T-cell (primary cell): ENCODE measurements around the gene SLC17A5. TPM values are rescaled to one million over a fixed set of nuclear protein-coding genes. Genes with fewer than 3 reads are reported as not detected.

ENCODE experiments used
- ATAC-seq, 4 experiments: fragments of 200-7000 bp in 3 of 4; fragments of 150-1000 bp in 1 of 4; cut with Tn5 transposase; replicated peaks in 1 of 4; 1 replicate in 3 of 4; 2 replicates in 1 of 4; pipeline ENCODE4 v1.10.0; 2021; ENCODE audit warnings: moderate library complexity in 3 of 4, mild to moderate bottlenecking in 2 of 4, moderate number of reproducible peaks in 1 of 4
- CTCF ChIA-PET, 2 donors: fragments of 300-600 bp; sonication (Branson Sonifier 250); formaldehyde crosslinking; loops; one replicate each; lab custom pipeline; 2022; ENCODE audit warnings: antibody characterized with exemption in 2 of 2; lab: Charles Lee
- POLR2A ChIA-PET, 2 donors: fragments of 300-600 bp; sonication (Branson Sonifier 250); formaldehyde crosslinking; loops; one replicate each; lab custom pipeline; 2022; ENCODE audit warnings: antibody characterized with exemption in 2 of 2; lab: Charles Lee
- DNase-seq, 35 experiments: peaks; one replicate each; pipeline versions ENCODE4 v3.0.0 to v3.0.0-alpha.2; 2013 to 2023
- H3K27ac ChIP-seq: one replicate; pipeline ENCODE4 v1.5.1; 2013; ENCODE audit warnings: low read length
- H3K27me3 ChIP-seq, 2 experiments: replicated peaks in 1 of 2; 1 replicate in 1 of 2; 2 replicates in 1 of 2; pipeline versions ENCODE4 v1.6.1 to v1.7.0; 2013; ENCODE audit warnings: low read length in 1 of 2, mixed read lengths in 1 of 2; ENCODE audit not compliant: control insufficient read depth in 2 of 2, insufficient read depth in 2 of 2; ENCODE audit errors: extremely low read depth in 1 of 2
- H3K36me3 ChIP-seq, 2 donors: 1 replicate in 1 of 2; 2 replicates in 1 of 2; pipeline versions ENCODE4 v1.6.1 to v1.7.0; 2013; ENCODE audit warnings: low read length in 1 of 2; ENCODE audit not compliant: control insufficient read depth in 2 of 2, insufficient read depth in 1 of 2; ENCODE audit errors: extremely low read depth in 1 of 2
- H3K4me1 ChIP-seq, 2 experiments: 1 replicate in 1 of 2; 2 replicates in 1 of 2; pipeline versions ENCODE4 v1.6.1 to v1.7.0; 2013; ENCODE audit warnings: low read length in 2 of 2, mixed read lengths in 1 of 2; ENCODE audit not compliant: insufficient read depth in 2 of 2, control insufficient read depth in 1 of 2; ENCODE audit errors: extremely low read depth in 1 of 2
- H3K4me3 ChIP-seq, 2 donors: 1 replicate in 1 of 2; 2 replicates in 1 of 2; pipeline versions ENCODE4 v1.5.1 to v1.7.0; 2013; ENCODE audit warnings: mild to moderate bottlenecking in 2 of 2, low read length in 1 of 2, moderate library complexity in 1 of 2; ENCODE audit not compliant: control insufficient read depth in 1 of 2; ENCODE audit errors: extremely low read depth in 1 of 2
- H3K9me3 ChIP-seq: 2 replicates; pipeline ENCODE4 v1.7.0; 2013
- H3K27ac Mint-ChIP-seq, 2 donors: one replicate each; pipeline ENCODE4 v1.8.0; 2020 to 2021; ENCODE audit warnings: mild to moderate bottlenecking in 2 of 2, mixed read lengths in 2 of 2
- H3K27me3 Mint-ChIP-seq, 2 donors: one replicate each; pipeline ENCODE4 v1.8.0; 2021 to 2022; ENCODE audit warnings: mixed read lengths in 2 of 2
- H3K36me3 Mint-ChIP-seq: one replicate; pipeline ENCODE4 v1.8.0; 2021; ENCODE audit warnings: mixed read lengths
- H3K4me1 Mint-ChIP-seq, 3 donors: one replicate each; pipeline ENCODE4 v1.8.0; 2020 to 2022; ENCODE audit warnings: mixed read lengths in 3 of 3, mild to moderate bottlenecking in 1 of 3
- H3K4me3 Mint-ChIP-seq, 3 donors: one replicate each; pipeline ENCODE4 v1.8.0; 2020 to 2022; ENCODE audit warnings: mild to moderate bottlenecking in 3 of 3, mixed read lengths in 3 of 3, moderate library complexity in 3 of 3
- H3K9me3 Mint-ChIP-seq, 3 donors: one replicate each; pipeline ENCODE4 v1.8.0; 2020 to 2022; ENCODE audit warnings: mixed read lengths in 3 of 3
- WGBS: methylation state at CpG from one replicate; pipeline ENCODE4 v1.1.5; 2013; ENCODE audit warnings: missing lambda C conversion rate; ENCODE audit not compliant: insufficient coverage; 5-methylcytosine and 5-hydroxymethylcytosine counted together
- total RNA-seq, 35 experiments: library from RNA in 6 of 35; stranded (reverse) in 6 of 35; fragments of 120-200 nt in 1 of 35; gene quantifications; one replicate each; pipeline versions ENCODE4 v1.2.1 to v1.2.4 and lab custom pipeline; 2013 to 2026

SLC17A5 gene
- total RNA-seq, 5 donors from 2014 or later (not counting 1 experiment from before 2014, with no cell fraction given), result 6.4 to 15.0 (median 9.4) TPM

DNA sequence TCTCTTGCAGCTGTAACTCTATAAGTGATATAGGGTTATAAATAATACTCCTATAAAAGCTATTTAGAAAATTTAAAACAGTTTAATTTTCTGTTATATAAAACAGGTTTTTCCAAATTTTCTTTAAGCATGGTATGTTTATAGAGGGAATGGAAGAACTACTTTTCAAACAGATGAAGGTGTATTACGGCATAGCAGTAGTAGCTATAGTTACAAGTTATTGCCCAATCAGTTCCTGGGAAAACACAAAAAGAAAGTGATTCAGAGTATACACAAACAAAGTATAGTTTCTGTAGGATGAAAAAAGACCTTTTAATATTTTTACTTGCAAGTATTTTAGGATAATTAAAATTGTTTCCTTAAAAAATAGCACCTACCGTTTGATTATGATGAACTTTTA is 9.8 kb downstream of the SLC17A5 start:
- ChIA-PET POLR2A (interaction anchor here (0.6 to 0.7 kb wide), 2 partner anchors 23 to 64 kb away, joined by 3 read pairs; no protein-coding TSS in a partner anchor), CTCF (interaction anchor here (0.5 to 1.7 kb wide), 4 partner anchors 9 to 1908 kb away, joined by 3 to 12 read pairs (median 4); partner anchors contain the start of gene SLC17A5 (in 1 of the 2))
- Histone ChIP-seq H3K27ac (no peak overlapping the region), H3K4me1 (peaks cover 0 to 2% of the 10 kb centered on the region in 2 experiments), H3K4me3 (no peak overlapping the region), H3K27me3 (no peaks in the 10 kb centered on the region), H3K9me3 (no peaks in the 10 kb centered on the region), H3K36me3 (peaks cover 0 to 6% of the 10 kb centered on the region in 2 donors)
- Mint-ChIP-seq H3K36me3 (peaks cover 36% of the 10 kb centered on the region), H3K4me3 (no peak overlapping the region), H3K9me3 (no peaks in the 10 kb centered on the region), H3K27ac (no peak overlapping the region), H3K27me3 (no peaks in the 10 kb centered on the region), H3K4me1 (peaks cover 12 to 18% (median 14%) of the 10 kb centered on the region in 3 donors)
- DNase-seq (no peak), ATAC-seq (no peak)
- no CpG with 5 or more reads among the region's 2 CpGs for WGBS

DNA sequence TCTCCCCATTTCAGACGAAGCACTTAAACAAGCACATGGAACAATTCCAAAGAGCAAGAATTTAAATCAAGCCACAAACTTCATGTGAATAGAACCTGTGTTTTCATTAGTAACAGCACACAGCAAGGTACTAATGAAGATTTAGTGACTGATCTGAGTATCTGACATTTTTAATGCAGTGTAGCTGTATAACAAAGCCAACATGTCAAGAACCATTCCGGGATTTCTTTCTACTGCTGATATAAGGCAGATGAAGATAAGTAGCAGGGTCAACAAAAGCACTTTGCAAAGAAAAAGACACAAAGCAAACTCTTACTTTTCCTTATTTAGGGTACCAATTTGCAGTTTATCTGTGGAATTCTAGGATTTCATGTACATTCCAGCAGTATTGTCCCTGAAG is 11.3 kb downstream of the SLC17A5 start:
- Mint-ChIP-seq H3K27me3 (no peaks in the 10 kb centered on the region), H3K9me3 (no peaks in the 10 kb centered on the region), H3K27ac (no peak overlapping the region), H3K4me3 (no peak overlapping the region), H3K36me3 (peaks cover 37% of the 10 kb centered on the region), H3K4me1 (peaks cover 11 to 14% (median 12%) of the 10 kb centered on the region in 3 donors)
- Histone ChIP-seq H3K36me3 (peaks cover 0 to 13% of the 10 kb centered on the region in 2 donors), H3K27ac (no peak overlapping the region), H3K9me3 (no peaks in the 10 kb centered on the region), H3K4me3 (no peak overlapping the region), H3K27me3 (no peaks in the 10 kb centered on the region), H3K4me1 (peaks cover 0 to 2% of the 10 kb centered on the region in 2 experiments)
- ChIA-PET POLR2A (no interaction called here), CTCF (interaction anchor here in 1 of 2 donors (1.4 kb wide), 1 partner anchor 11 kb away, joined by 4 read pairs; no protein-coding TSS in a partner anchor)
- DNase-seq (no peak), ATAC-seq (no peak)
- WGBS, result 100% methylated on average over 1 of the region's 2 CpGs

DNA sequence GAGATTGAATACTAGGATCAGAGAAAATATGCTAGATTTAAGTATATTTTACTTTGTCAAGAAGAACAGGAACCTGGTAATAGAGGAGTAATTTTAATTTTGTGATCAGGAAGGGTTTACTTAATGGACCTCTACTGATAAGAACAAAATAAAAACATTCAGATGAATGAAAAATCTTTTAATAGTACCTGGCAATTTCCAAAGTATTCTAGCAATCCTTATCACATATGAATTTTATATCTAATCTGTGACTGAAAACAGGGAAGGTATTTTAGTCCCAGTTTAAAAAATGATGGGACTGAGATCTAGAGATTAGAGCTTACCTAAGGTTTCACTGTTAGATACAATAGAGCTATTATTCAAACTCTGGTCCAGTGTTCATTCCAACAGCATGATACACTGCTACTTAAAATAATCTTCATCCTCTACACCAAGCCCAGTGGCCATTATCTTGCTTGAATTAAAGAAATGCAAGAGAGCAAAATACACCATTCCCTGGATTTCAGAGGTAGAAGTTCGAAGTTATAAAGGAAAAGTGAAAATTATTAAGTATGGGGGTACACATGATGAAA is 13.5 kb downstream of the SLC17A5 start:
- Histone ChIP-seq H3K4me3 (no peak overlapping the region), H3K27me3 (no peaks in the 10 kb centered on the region), H3K36me3 (peaks cover 0 to 26% of the 10 kb centered on the region in 2 donors), H3K9me3 (no peaks in the 10 kb centered on the region), H3K27ac (no peak overlapping the region), H3K4me1 (no peaks in the 10 kb centered on the region)
- ChIA-PET POLR2A (no interaction called here), CTCF (no interaction called here)
- H3K4me1 Mint-ChIP-seq, result peaks cover 5% of the 10 kb centered on the region in 3 donors
- no peak overlapping the region for H3K4me3 Mint-ChIP-seq
- DNase-seq, result no peak
- H3K9me3 Mint-ChIP-seq, result no peaks in the 10 kb centered on the region
- no peak for ATAC-seq
- no peak overlapping the region for H3K27ac Mint-ChIP-seq
- WGBS, result no CpG with 5 or more reads among the region's 1 CpG
- H3K27me3 Mint-ChIP-seq, result no peaks in the 10 kb centered on the region
- H3K36me3 Mint-ChIP-seq, result peaks cover 44% of the 10 kb centered on the region

DNA sequence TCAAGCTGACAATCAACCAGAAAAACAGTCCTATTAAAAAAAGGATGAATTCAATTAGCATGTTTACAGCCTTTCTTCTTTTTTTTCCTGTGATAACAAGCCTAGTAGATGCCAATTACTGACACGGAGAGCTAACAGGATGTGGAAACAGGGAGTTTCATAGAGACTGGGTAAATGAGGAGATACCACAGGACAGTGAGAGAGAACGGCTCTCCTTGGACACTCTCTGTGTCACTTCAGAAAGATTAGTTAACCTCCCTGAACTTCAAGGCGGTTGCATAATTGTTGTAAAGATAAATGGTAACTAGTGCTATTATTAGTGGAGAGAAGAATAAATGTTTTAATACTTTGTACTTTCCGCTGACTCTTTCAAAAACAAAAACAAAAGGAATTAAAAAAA is 14.8 kb downstream of the SLC17A5 start:
- Mint-ChIP-seq H3K9me3 (no peaks in the 10 kb centered on the region), H3K27me3 (no peaks in the 10 kb centered on the region), H3K27ac (no peak overlapping the region), H3K36me3 (peaks cover 44% of the 10 kb centered on the region), H3K4me1 (no peaks in the 10 kb centered on the region), H3K4me3 (no peak overlapping the region)
- H3K27me3 ChIP-seq, result no peaks in the 10 kb centered on the region
- ATAC-seq (no peak), DNase-seq (no peak)
- POLR2A ChIA-PET, result no interaction called here
- no peak overlapping the region for H3K27ac ChIP-seq
- H3K9me3 ChIP-seq, result no peaks in the 10 kb centered on the region
- CTCF ChIA-PET, result no interaction called here
- peaks cover 0 to 31% of the 10 kb centered on the region in 2 donors for H3K36me3 ChIP-seq
- H3K4me3 ChIP-seq, result no peak overlapping the region
- no CpG with 5 or more reads among the region's 4 CpGs for WGBS
- H3K4me1 ChIP-seq, result no peaks in the 10 kb centered on the region

DNA sequence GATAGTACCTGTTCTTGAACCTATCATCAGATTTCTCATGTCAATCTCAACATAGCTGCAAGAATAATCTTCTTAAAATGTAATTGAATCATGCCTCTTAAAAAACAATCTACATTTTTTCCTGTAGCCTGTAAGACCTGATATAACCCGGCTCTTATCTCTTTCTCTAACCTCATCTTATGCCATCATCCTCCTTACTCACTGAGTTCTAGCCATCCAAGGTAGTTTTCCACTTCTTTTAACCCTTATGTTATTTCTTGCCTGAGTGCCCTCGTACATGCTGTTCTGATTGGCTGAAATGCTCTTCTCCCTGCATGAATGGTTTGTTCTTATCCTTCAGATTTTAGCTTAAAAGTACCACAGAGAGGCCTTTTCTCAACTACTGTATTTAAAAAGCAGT is 16.4 kb downstream of the SLC17A5 start:
- H3K27ac Mint-ChIP-seq, result no peak overlapping the region
- no peak overlapping the region for H3K27ac ChIP-seq
- H3K4me3 ChIP-seq, result no peak overlapping the region
- ChIA-PET CTCF (no interaction called here), POLR2A (interaction anchor here in 1 of 2 donors (1.0 to 1.2 kb wide), 2 partner anchors 17 to 24 kb away, joined by 3 read pairs; no protein-coding TSS in a partner anchor)
- no peak for ATAC-seq
- no peaks in the 10 kb centered on the region for H3K4me1 Mint-ChIP-seq
- H3K27me3 Mint-ChIP-seq, result no peaks in the 10 kb centered on the region
- 95% methylated on average over 2 of the region's 2 CpGs for whole genome bisulfite sequencing
- no peaks in the 10 kb centered on the region for H3K9me3 Mint-ChIP-seq
- no peaks in the 10 kb centered on the region for H3K27me3 ChIP-seq
- no peaks in the 10 kb centered on the region for H3K4me1 ChIP-seq
- H3K9me3 ChIP-seq, result no peaks in the 10 kb centered on the region
- H3K36me3 Mint-ChIP-seq, result peaks cover 42% of the 10 kb centered on the region
- H3K36me3 ChIP-seq, result peaks cover 4 to 39% of the 10 kb centered on the region in 2 donors
- no peak overlapping the region for H3K4me3 Mint-ChIP-seq
- no peak for DNase-seq

DNA sequence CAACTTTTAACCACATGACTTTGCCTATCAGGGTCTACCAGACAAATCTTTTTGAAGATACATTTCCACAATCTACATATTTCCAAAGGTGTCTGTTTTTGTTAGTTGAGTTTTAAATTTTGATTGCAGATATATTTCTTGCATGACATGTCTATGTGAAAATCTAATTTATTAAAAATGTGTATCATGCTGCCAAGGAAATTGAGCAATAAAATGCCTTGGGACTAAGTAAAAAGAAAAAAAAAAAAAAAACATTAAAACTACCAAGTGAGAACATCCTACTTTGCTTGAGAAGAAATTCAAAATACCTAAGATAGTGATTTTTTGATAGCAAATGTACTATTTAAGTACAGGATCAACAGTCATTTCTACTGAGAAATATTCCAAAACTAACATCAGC is 17.7 kb downstream of the SLC17A5 start:
- no peaks in the 10 kb centered on the region for H3K27me3 ChIP-seq
- no peak for ATAC-seq
- H3K4me3 ChIP-seq, result no peak overlapping the region
- Mint-ChIP-seq H3K27me3 (no peaks in the 10 kb centered on the region), H3K36me3 (peaks cover 42% of the 10 kb centered on the region), H3K4me1 (no peaks in the 10 kb centered on the region), H3K27ac (no peak overlapping the region), H3K4me3 (no peak overlapping the region), H3K9me3 (no peaks in the 10 kb centered on the region)
- H3K27ac ChIP-seq, result no peak overlapping the region
- CTCF ChIA-PET, result interaction anchor here in 1 of 2 donors (0.7 kb wide), 1 partner anchor 109 kb away, joined by 4 read pairs; no protein-coding TSS in a partner anchor
- no peaks in the 10 kb centered on the region for H3K9me3 ChIP-seq
- POLR2A ChIA-PET, result interaction anchor here in 1 of 2 donors (0.5 kb wide), 1 partner anchor 149 kb away, joined by 8 read pairs; no protein-coding TSS in a partner anchor
- H3K36me3 ChIP-seq, result peaks cover 10 to 52% of the 10 kb centered on the region in 2 donors
- no peaks in the 10 kb centered on the region for H3K4me1 ChIP-seq
- DNase-seq, result no peak
